HCT116 (cell line): ENCODE results near the gene SRP68. TPM values are rescaled to one million over a fixed set of nuclear protein-coding genes. Genes with fewer than 3 reads are reported as not detected.

Experiments
- ATAC-seq: fragments of 200-7000 bp; cut with Tn5 transposase; 2 replicates; pipeline ENCODE4 v1.9.1; 2020; ENCODE audit warnings: mild to moderate bottlenecking, moderate library complexity
- BruUV-seq: library from RNA; stranded (reverse); fragments of 400-500 nt; replicated peaks from 2 replicates; lab custom pipeline; 2021; lab: Mats Ljungman, UMichigan
- CTCF ChIA-PET: fragments of 300-600 bp; sonication (Branson Sonifier 250); formaldehyde crosslinking; loops from one replicate; lab custom pipeline; 2021; ENCODE audit warnings: antibody characterized with exemption; lab: Charles Lee
- POLR2A ChIA-PET: fragments of 300-600, 350-600 bp; sonication (Branson Sonifier 250); formaldehyde crosslinking; loops from one replicate; lab custom pipeline; 2021; ENCODE audit warnings: antibody characterized with exemption; lab: Charles Lee
- RAD21 ChIA-PET, 2 experiments: fragments of 300-600 bp; sonication (Branson Sonifier 250); formaldehyde crosslinking; loops; one replicate each; lab custom pipeline; 2023; ENCODE audit warnings: low total read pairs in 2 of 2; ENCODE audit not compliant: uncharacterized antibody in 2 of 2, unreplicated experiment in 2 of 2, low non-redundant PET in 1 of 2; lab: Charles Lee
- DNase-seq: peaks from one replicate; pipeline ENCODE4 v3.0.0-alpha.2; 2010; ENCODE audit warnings: low read depth, low spot score
- H2AFZ ChIP-seq: fragments of 200-600 bp; shearing (Covaris generic), sonication (generic); 2 replicates; pipeline ENCODE4 v1.6.1; 2017; ENCODE audit warnings: low read depth, mixed run types, mixed read lengths, antibody characterized with exemption, low read length; ENCODE audit not compliant: poor library complexity, severe bottlenecking
- H3K27ac ChIP-seq: 2 replicates; pipeline ENCODE4 v1.5.1; 2012; ENCODE audit warnings: low read depth, low read length
- H3K27me3 ChIP-seq: fragments of 200-600 bp; sonication (generic); 2 replicates; pipeline ENCODE4 v1.6.1; 2016; ENCODE audit warnings: mixed run types, low read length, mixed read lengths; ENCODE audit not compliant: insufficient read depth
- H3K36me3 ChIP-seq, 2 experiments: fragments of 200-500 bp in 1 of 2; fragments of 200-600 bp in 1 of 2; sonication (Bioruptor generic) in 1 of 2; sonication (generic) in 1 of 2; 2 replicates each; pipeline versions ENCODE4 v1.5.1 to v1.6.1; 2014 to 2016; ENCODE audit warnings: low read length in 2 of 2, inconsistent platforms in 1 of 2, mixed read lengths in 1 of 2, mixed run types in 1 of 2; ENCODE audit not compliant: insufficient read depth in 2 of 2, control insufficient read depth in 1 of 2
- H3K4me1 ChIP-seq, 2 experiments: fragments of 200-600 bp in 1 of 2; sonication (generic) in 1 of 2; 2 replicates each; pipeline versions ENCODE4 v1.5.1 to v1.6.1; 2012 to 2017; ENCODE audit warnings: low read length in 2 of 2, inconsistent platforms in 1 of 2, mild to moderate bottlenecking in 1 of 2, mixed read lengths in 1 of 2, mixed run types in 1 of 2, moderate library complexity in 1 of 2; ENCODE audit not compliant: insufficient read depth in 2 of 2, control insufficient read depth in 1 of 2
- H3K4me2 ChIP-seq: fragments of 200-600 bp; sonication (generic); 2 replicates; pipeline ENCODE4 v1.6.1; 2017; ENCODE audit warnings: mixed run types, low read length, mixed read lengths
- H3K4me3 ChIP-seq, 2 experiments: fragments of 200-600 bp in 1 of 2; sonication (generic) in 1 of 2; replicated peaks in 1 of 2; 2 replicates each; pipeline ENCODE4 v1.5.1; 2011 to 2016; ENCODE audit warnings: low read length in 2 of 2, control low read depth in 1 of 2, low read depth in 1 of 2, mild to moderate bottlenecking in 1 of 2, mixed read lengths in 1 of 2, mixed run types in 1 of 2
- H3K79me2 ChIP-seq: fragments of 200-600 bp; sonication (generic); 2 replicates; pipeline ENCODE4 v1.6.1; 2017; ENCODE audit warnings: mild to moderate bottlenecking, mixed run types, low read length, moderate library complexity, mixed read lengths; ENCODE audit not compliant: insufficient read depth
- H3K9ac ChIP-seq: fragments of 200-600 bp; sonication (generic); 2 replicates; pipeline ENCODE4 v1.6.1; 2016; ENCODE audit warnings: low read length, mixed read lengths
- H3K9me2 ChIP-seq: fragments of 200-600 bp; sonication (generic), shearing (Covaris generic); 2 replicates; pipeline ENCODE4 v1.6.1; 2017; ENCODE audit warnings: mixed run types, mild to moderate bottlenecking, moderate library complexity; ENCODE audit not compliant: insufficient read depth
- H3K9me3 ChIP-seq, 2 experiments: fragments of 200-500 bp in 1 of 2; fragments of 200-600 bp in 1 of 2; sonication (Bioruptor generic) in 1 of 2; sonication (generic) in 1 of 2; 2 replicates each; pipeline ENCODE4 v1.6.1; 2014 to 2017; ENCODE audit warnings: low read length in 2 of 2, mixed read lengths in 2 of 2, inconsistent platforms in 1 of 2, low read depth in 1 of 2, mild to moderate bottlenecking in 1 of 2, mixed run types in 1 of 2, moderate library complexity in 1 of 2; ENCODE audit not compliant: control insufficient read depth in 1 of 2, insufficient read depth in 1 of 2
- H4K20me1 ChIP-seq: fragments of 200-600 bp; sonication (generic), shearing (Covaris generic); 2 replicates; pipeline ENCODE4 v1.6.1; 2017; ENCODE audit warnings: mixed run types, mild to moderate bottlenecking, moderate library complexity; ENCODE audit not compliant: insufficient read depth
- CEBPB ChIP-seq: IDR thresholded peaks from 2 replicates; pipeline ENCODE4 v1.6.1; 2012; ENCODE audit warnings: low read depth
- EGR1 ChIP-seq: IDR thresholded peaks from 2 replicates; pipeline ENCODE4 v1.6.1; 2012; ENCODE audit warnings: low read depth
- EZH2 ChIP-seq: fragments of 200-600 bp; sonication (generic); IDR thresholded peaks from 2 replicates; pipeline ENCODE4 v1.6.1; 2017; ENCODE audit warnings: antibody characterized with exemption, mixed run types
- EZH2phosphoT487 ChIP-seq: fragments of 200-600 bp; IDR thresholded peaks from 2 replicates; pipeline ENCODE4 v1.6.1; 2018; ENCODE audit warnings: antibody characterized with exemption, borderline replicate concordance
- FOSL1 ChIP-seq: IDR thresholded peaks from 2 replicates; pipeline ENCODE4 v1.6.1; 2012; ENCODE audit warnings: low read depth
- JUND ChIP-seq: IDR thresholded peaks from 2 replicates; pipeline ENCODE4 v1.6.1; 2012
- POLR2A ChIP-seq: IDR thresholded peaks from 2 replicates; pipeline ENCODE4 v1.7.0; 2011; ENCODE audit warnings: borderline replicate concordance; ENCODE audit not compliant: insufficient read depth, insufficient read length; ENCODE audit errors: extremely low read depth
- RAD21 ChIP-seq: IDR thresholded peaks from 2 replicates; pipeline ENCODE4 v1.6.1; 2012; ENCODE audit warnings: low read depth, mild to moderate bottlenecking
- REST ChIP-seq: IDR thresholded peaks from 2 replicates; pipeline ENCODE4 v1.6.1; 2012; ENCODE audit warnings: low read depth
- SP1 ChIP-seq: IDR thresholded peaks from 2 replicates; pipeline ENCODE4 v1.6.1; 2012; ENCODE audit warnings: low read depth
- SRF ChIP-seq: IDR thresholded peaks from 2 replicates; pipeline ENCODE4 v1.6.1; 2012; ENCODE audit warnings: low read depth
- TCF7L2 ChIP-seq: IDR thresholded peaks from 2 replicates; pipeline ENCODE4 v1.7.0; 2011; ENCODE audit warnings: borderline replicate concordance, inconsistent platforms; ENCODE audit not compliant: insufficient read depth, insufficient read length; ENCODE audit errors: extremely low read depth
- ZFX ChIP-seq: fragments of 450-650 bp; IDR thresholded peaks from 2 replicates; pipeline ENCODE4 v1.6.1; 2017
- intact Hi-C: fragments of 100-400 bp; cut with micrococcal nuclease; formaldehyde crosslinking; loops from 2 replicates; pipeline ENCODE4 v1.10.0; 2022
- total RNA-seq: library from RNA; stranded (reverse); gene quantifications from one replicate; pipeline ENCODE4 v1.2.1, GENCODE V29; 2021; ENCODE audit not compliant: unreplicated experiment
- TF ChIP-seq, protein P1 (sequence below): IDR thresholded peaks from 2 replicates; pipeline ENCODE4 v1.6.1; 2012

SRP68 gene
- total RNA-seq, 1 experiment from 2014 or later, result 152 TPM

- intact Hi-C loops, result no loop called here
- Histone ChIP-seq H3K9ac (peak overlapping the region; percentile 12; the same call in 1 of the 2 replicates), H3K79me2 (no peaks in the 10 kb centered on the region), H4K20me1 (no peaks in the 10 kb centered on the region), H3K27me3 (no peaks in the 10 kb centered on the region), H3K4me2 (peak overlapping the region; percentile 37), H3K4me3 (no peak overlapping the region), H2AFZ (no peak overlapping the region), H3K9me3 (no peaks in the 10 kb centered on the region), H3K4me1 (peaks cover 12 to 34% of the 10 kb centered on the region in 2 experiments), H3K36me3 (no peaks in the 10 kb centered on the region; a peak in 1 of 4 replicates), H3K9me2 (no peaks in the 10 kb centered on the region), H3K27ac (peak overlapping the region; percentile 29; the same call in 1 of the 2 replicates)
- no TSS peak for BruUV-seq
- ChIA-PET RAD21 (no interaction called here), CTCF (interaction anchor here (0.9 to 2.5 kb wide), 2 partner anchors 9 to 18 kb away, joined by 3 to 7 read pairs; no protein-coding TSS in a partner anchor), POLR2A (interaction anchor here (1.3 kb wide), 1 partner anchor 217 kb away, joined by 3 read pairs; no protein-coding TSS in a partner anchor)
- ATAC-seq (peak; percentile 41), DNase-seq (no peak)
- TF ChIP-seq JUND (no peak), FOSL1 (no peak), EZH2phosphoT487 (no peak), RAD21 (no peak), EZH2 (no peak), SP1 (no peak), POLR2A (no peak), TCF7L2 (no peak)
Observed at GRCh38 chr17:75996665-75997590, 75.4 kb downstream of the SRP68 start.

- no peak overlapping the region for H3K4me3 ChIP-seq
- ChIA-PET CTCF (interaction anchor here (1.3 to 2.5 kb wide), 3 partner anchors 10 to 90 kb away, joined by 3 to 7 read pairs (median 5); partner anchors contain the start of gene MRPL38), POLR2A (no interaction called here), RAD21 (no interaction called here)
- BruUV-seq, result no TSS peak
- peaks cover 12 to 31% of the 10 kb centered on the region in 2 experiments for H3K4me1 ChIP-seq
- no peaks in the 10 kb centered on the region for H4K20me1 ChIP-seq
- H3K27ac ChIP-seq, result no peak overlapping the region
- no peak overlapping the region for H3K4me2 ChIP-seq
- no peaks in the 10 kb centered on the region for H3K27me3 ChIP-seq
- H3K79me2 ChIP-seq, result no peaks in the 10 kb centered on the region
- H2AFZ ChIP-seq, result no peak overlapping the region
- no peaks in the 10 kb centered on the region for H3K9me3 ChIP-seq
- H3K9me2 ChIP-seq, result no peaks in the 10 kb centered on the region
- no peak for ATAC-seq
- H3K36me3 ChIP-seq, result no peaks in the 10 kb centered on the region; a peak in 1 of 4 replicates
- intact Hi-C loops, result no loop called here
- no peak for DNase-seq
- no peak overlapping the region for H3K9ac ChIP-seq
- no peak for TF ChIP-seq TCF7L2
- no peak for TF ChIP-seq EZH2phosphoT487
- TF ChIP-seq ZFX, result no peak
- no peak for TF ChIP-seq JUND
- no peak for TF ChIP-seq CEBPB
- TF ChIP-seq POLR2A, result no peak
- TF ChIP-seq FOSL1, result no peak
- TF ChIP-seq, protein P1, sequence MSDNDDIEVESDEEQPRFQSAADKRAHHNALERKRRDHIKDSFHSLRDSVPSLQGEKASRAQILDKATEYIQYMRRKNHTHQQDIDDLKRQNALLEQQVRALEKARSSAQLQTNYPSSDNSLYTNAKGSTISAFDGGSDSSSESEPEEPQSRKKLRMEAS, result no peak
- TF ChIP-seq SRF, result no peak
- TF ChIP-seq EGR1, result no peak
- TF ChIP-seq REST, result no peak
Observed at GRCh38 chr17:75995385-75995925, 76.9 kb downstream of the SRP68 start.
